ENCODE results near the gene MED12L. TPM values are rescaled to one million over a fixed set of nuclear protein-coding genes. Genes with fewer than 3 reads are reported as not detected.

Gene MED12L
- total RNA-seq, 2 donors from 2014 or later: 15.5 to 28.9 TPM

DNA sequence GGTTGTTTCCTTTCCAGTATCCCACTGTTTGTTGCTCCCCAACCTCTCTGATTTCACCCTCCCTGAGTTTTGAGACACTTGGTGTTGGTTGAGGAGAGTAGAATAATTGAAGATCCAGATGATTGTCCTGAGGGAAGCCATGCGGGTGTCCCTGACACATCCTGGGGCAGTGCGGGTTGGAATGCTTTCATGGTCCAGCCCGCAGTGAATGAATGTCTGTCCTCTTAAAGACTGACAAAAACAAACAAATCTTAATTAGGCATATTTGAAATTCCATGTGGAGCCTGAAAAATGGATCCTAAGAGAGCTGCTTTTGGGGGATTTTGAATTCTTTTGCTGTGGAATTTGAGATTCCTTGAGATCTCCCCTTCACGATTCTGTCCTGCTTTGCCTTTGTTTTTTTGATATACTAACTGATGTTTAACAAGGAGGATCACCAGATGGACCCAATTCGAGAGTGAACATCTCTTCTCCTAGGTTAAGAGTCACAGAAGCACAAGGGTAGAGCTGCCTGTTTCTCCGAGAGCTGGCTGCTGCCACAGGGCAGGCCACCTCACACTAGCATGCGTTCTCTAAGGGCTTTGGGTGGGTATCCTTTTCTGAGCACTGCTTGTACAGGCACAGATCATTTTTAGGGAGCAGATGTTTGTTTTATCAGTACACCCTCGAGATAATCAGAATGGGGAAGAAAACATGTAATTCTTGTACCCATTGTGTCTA, 70.1 kb downstream of the MED12L start:
- 86 to 88% methylated on average over 7 to 8 of the region's 8 CpGs for WGBS, 2 experiments (ENCODE audit: insufficient coverage in 1 of 2, insufficient read length in 1 of 2)
- Mint-ChIP-seq H3K27ac (peak overlapping the region; percentile 62), H3K4me3 (no peak overlapping the region)

DNA sequence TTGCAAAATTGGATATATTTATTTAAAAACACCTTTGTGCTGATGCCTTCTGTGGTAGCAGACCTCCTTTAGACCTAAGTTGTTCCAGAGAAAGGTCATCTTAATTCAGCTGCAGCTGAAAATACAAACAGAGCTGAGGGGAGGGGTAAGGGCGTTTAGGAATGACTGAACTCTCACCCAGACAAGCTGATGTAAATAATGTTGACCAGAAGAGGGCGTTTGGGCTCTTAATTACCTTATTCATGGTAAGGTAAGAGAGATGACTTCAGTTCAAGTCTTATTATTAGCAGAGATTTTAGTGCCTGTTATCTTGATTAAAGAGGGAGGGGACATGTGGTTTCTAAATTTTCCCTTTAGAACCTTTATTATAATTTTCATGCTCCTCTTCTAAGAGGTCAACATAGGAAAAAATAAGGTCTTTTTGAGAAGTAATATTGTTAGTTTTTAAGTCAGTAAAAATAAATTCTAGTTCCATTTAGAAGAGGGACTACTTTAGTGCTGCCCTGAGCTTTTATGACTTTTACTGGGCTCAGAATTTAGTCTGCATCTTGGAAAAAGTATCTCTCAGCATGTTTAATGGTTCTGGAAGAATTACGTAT, 71.3 kb downstream of the MED12L start:
- H3K9me3 Mint-ChIP-seq: no peaks in the 10 kb centered on the region
- TF ChIP-seq, protein P1, sequence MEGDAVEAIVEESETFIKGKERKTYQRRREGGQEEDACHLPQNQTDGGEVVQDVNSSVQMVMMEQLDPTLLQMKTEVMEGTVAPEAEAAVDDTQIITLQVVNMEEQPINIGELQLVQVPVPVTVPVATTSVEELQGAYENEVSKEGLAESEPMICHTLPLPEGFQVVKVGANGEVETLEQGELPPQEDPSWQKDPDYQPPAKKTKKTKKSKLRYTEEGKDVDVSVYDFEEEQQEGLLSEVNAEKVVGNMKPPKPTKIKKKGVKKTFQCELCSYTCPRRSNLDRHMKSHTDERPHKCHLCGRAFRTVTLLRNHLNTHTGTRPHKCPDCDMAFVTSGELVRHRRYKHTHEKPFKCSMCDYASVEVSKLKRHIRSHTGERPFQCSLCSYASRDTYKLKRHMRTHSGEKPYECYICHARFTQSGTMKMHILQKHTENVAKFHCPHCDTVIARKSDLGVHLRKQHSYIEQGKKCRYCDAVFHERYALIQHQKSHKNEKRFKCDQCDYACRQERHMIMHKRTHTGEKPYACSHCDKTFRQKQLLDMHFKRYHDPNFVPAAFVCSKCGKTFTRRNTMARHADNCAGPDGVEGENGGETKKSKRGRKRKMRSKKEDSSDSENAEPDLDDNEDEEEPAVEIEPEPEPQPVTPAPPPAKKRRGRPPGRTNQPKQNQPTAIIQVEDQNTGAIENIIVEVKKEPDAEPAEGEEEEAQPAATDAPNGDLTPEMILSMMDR (conservative IDR thresholded peaks at IDR 0.05): peak; percentile 81
- Histone ChIP-seq H3K36me3 (ENCODE audit: control insufficient read depth, insufficient read depth, low read length) (no peaks in the 10 kb centered on the region), H3K27me3 (ENCODE audit: control insufficient read depth, insufficient read depth, low read length, poor library complexity, severe bottlenecking) (no peaks in the 10 kb centered on the region), H3K4me1 (ENCODE audit: control insufficient read depth, insufficient read depth, low read length) (no peaks in the 10 kb centered on the region), H3K9ac (ENCODE audit: extremely low read depth, low read length, poor library complexity, severe bottlenecking) (no peak overlapping the region), H3K4me3 (ENCODE audit: low read length) (no peak overlapping the region), H3K9me3 (ENCODE audit: control insufficient read depth, low read length) (no peaks in the 10 kb centered on the region), H3K27ac (ENCODE audit: low read depth, low read length) (no peak overlapping the region)
- no peak overlapping the region for H3K27ac Mint-ChIP-seq
- peaks cover 2% of the 10 kb centered on the region for H3K36me3 Mint-ChIP-seq (ENCODE audit: low read depth)
- H3K27me3 Mint-ChIP-seq (ENCODE audit: insufficient read depth): no peaks in the 10 kb centered on the region
- H3K4me3 Mint-ChIP-seq: no peak overlapping the region
- 30 to 39% methylated on average over 3 of the region's 3 CpGs for WGBS, 2 experiments (ENCODE audit: insufficient coverage in 1 of 2, insufficient read length in 1 of 2)
- no peak for DNase-seq
- H3K4me1 Mint-ChIP-seq: peaks cover 2% of the 10 kb centered on the region

More for the DNA sequence above, 70.1 kb downstream of the MED12L start:
- no peak for DNase-seq
- no peaks in the 10 kb centered on the region for H3K36me3 ChIP-seq (ENCODE audit: control insufficient read depth, insufficient read depth, low read length)
- H3K27me3 Mint-ChIP-seq (ENCODE audit: insufficient read depth): no peaks in the 10 kb centered on the region
- H3K4me3 ChIP-seq (ENCODE audit: low read length): no peak overlapping the region
- no peaks in the 10 kb centered on the region for H3K9me3 ChIP-seq (ENCODE audit: control insufficient read depth, low read length)
- TF ChIP-seq, protein P1 (conservative IDR thresholded peaks at IDR 0.05): no peak
- H3K27ac ChIP-seq (ENCODE audit: low read depth, low read length): peak overlapping the region; percentile 36
- H3K36me3 Mint-ChIP-seq (ENCODE audit: low read depth): peaks cover 2% of the 10 kb centered on the region
- no peaks in the 10 kb centered on the region for H3K27me3 ChIP-seq (ENCODE audit: control insufficient read depth, insufficient read depth, low read length, poor library complexity, severe bottlenecking)
- peaks cover 2% of the 10 kb centered on the region for H3K4me1 Mint-ChIP-seq
- no peak overlapping the region for H3K9ac ChIP-seq (ENCODE audit: extremely low read depth, low read length, poor library complexity, severe bottlenecking)
- no peaks in the 10 kb centered on the region for H3K4me1 ChIP-seq (ENCODE audit: control insufficient read depth, insufficient read depth, low read length)
- no peaks in the 10 kb centered on the region for H3K9me3 Mint-ChIP-seq

DNA sequence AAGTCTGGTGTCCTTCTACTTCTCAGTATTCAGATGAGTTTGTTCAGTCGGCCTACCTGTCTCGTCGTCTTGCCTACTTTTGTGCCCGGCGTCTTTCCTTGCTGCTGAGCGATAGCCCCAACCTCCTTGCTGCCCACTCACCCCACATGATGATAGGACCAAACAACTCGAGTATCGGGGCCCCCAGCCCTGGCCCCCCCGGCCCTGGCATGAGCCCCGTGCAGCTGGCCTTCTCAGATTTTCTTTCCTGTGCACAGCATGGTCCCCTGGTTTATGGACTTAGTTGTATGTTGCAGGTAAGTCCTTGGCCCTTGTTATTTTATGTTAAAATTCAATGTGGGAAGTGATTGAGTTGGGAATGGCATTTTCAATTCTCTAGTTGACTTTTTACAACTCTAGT, 74.3 kb downstream of the MED12L start:
- Mint-ChIP-seq H3K9me3 (no peaks in the 10 kb centered on the region), H3K4me3 (no peak overlapping the region), H3K36me3 (ENCODE audit: low read depth) (peaks cover 2% of the 10 kb centered on the region), H3K27me3 (ENCODE audit: insufficient read depth) (no peaks in the 10 kb centered on the region), H3K27ac (no peak overlapping the region), H3K4me1 (peaks cover 2% of the 10 kb centered on the region)
- Histone ChIP-seq H3K36me3 (ENCODE audit: control insufficient read depth, insufficient read depth, low read length) (peaks cover 4% of the 10 kb centered on the region), H3K27me3 (ENCODE audit: control insufficient read depth, insufficient read depth, low read length, poor library complexity, severe bottlenecking) (no peaks in the 10 kb centered on the region), H3K9me3 (ENCODE audit: control insufficient read depth, low read length) (no peaks in the 10 kb centered on the region), H3K4me3 (ENCODE audit: low read length) (no peak overlapping the region), H3K27ac (ENCODE audit: low read depth, low read length) (no peak overlapping the region), H3K4me1 (ENCODE audit: control insufficient read depth, insufficient read depth, low read length) (no peaks in the 10 kb centered on the region), H3K9ac (ENCODE audit: extremely low read depth, low read length, poor library complexity, severe bottlenecking) (no peak overlapping the region)
- 90 to 93% methylated on average over 7 to 10 of the region's 10 CpGs for WGBS, 2 experiments (ENCODE audit: insufficient coverage in 1 of 2, insufficient read length in 1 of 2)
- DNase-seq: no peak
- TF ChIP-seq, protein P1 (conservative IDR thresholded peaks at IDR 0.05): no peak
